Measurements from ENCODE around the gene MARCKS. TPM values are rescaled to one million over a fixed set of nuclear protein-coding genes. Genes with fewer than 3 reads are reported as not detected.

Gene MARCKS
- total RNA-seq, 1 donor from 2014 or later: 28.4 TPM

- DNase-seq (ENCODE audit: missing footprints) (no peak), ATAC-seq (no peak)
- intact Hi-C loops (cut with DNase I): no loop called here
These were observed 19.6 kb downstream of the MARCKS start for GRCh38 chr6:113876695-113877094.

GRCh38 chr6:113879186-113880096 lies 22.3 kb downstream of the MARCKS start:
- ATAC-seq (peak; percentile 98), DNase-seq (ENCODE audit: missing footprints) (no peak)
- intact Hi-C loops (cut with DNase I): loop anchor here (2.0 kb wide), 1 partner anchor 21 kb away; no protein-coding TSS in a partner anchor

- DNase-seq (ENCODE audit: missing footprints) (no peak), ATAC-seq (no peak)
- intact Hi-C loops (cut with DNase I): no loop called here
These were observed 24.4 kb downstream of the MARCKS start for GRCh38 chr6:113881478-113881980.

- no peak for ATAC-seq
- DNase-seq (ENCODE audit: missing footprints): no peak
- intact Hi-C loops (cut with DNase I): no loop called here
These were observed 25.3 kb downstream of the MARCKS start for GRCh38 chr6:113882336-113883022.

- DNase-seq (ENCODE audit: missing footprints) (no peak), ATAC-seq (no peak)
- intact Hi-C loops (cut with DNase I): no loop called here
These were observed 26.9 kb downstream of the MARCKS start for GRCh38 chr6:113884011-113884410.

DNA sequence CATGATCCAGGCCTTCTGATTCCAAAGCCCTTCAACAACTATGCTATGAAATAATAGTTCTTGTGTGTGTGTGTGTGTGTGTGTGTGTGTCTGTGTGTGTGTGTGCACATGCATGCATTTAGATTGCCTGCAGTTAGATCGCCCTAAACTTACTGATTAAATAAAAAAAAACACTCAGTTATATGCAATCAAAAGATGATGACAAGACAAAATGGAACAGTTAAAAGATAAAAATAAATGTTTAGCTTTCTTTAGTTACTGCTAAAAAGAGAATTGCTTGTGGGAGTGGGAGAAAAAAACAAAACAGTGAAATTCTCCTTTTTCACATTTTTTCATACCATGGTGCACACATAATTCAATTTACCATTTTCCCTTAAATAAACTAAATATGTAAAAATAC lies 29.4 kb downstream of the MARCKS start:
- intact Hi-C loops (cut with DNase I): no loop called here
- DNase-seq (ENCODE audit: missing footprints) (no peak), ATAC-seq (no peak)

DNA sequence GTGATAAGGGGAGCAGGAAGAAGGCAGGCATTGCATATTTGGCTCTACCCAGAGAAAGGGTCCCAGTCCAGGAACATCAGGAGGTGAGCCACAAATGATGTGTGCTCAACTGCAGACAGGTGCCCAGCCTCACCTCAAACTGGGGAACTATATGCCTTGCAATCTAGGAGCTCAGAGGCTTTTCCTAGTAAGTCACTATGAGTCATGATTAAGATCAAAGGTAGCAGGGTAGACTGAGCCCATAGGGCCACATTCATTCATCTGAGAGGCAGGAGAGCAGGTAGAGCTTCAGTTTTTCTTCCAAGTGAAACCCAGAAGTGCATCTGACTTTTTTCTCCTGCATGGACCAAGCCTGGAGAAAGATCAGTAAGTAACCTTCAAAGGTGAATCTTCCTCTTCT lies 31.3 kb downstream of the MARCKS start:
- ATAC-seq: no peak
- DNase-seq (ENCODE audit: missing footprints): no peak
- intact Hi-C loops (cut with DNase I): no loop called here

- intact Hi-C loops (cut with DNase I): no loop called here
- ATAC-seq: no peak
- no peak for DNase-seq (ENCODE audit: missing footprints)
These were observed 31.9 kb downstream of the MARCKS start for GRCh38 chr6:113888956-113889630.

- intact Hi-C loops (cut with DNase I): no loop called here
- DNase-seq (ENCODE audit: missing footprints) (no peak), ATAC-seq (no peak)
These were observed 36.3 kb downstream of the MARCKS start for GRCh38 chr6:113893451-113893850.

DNA sequence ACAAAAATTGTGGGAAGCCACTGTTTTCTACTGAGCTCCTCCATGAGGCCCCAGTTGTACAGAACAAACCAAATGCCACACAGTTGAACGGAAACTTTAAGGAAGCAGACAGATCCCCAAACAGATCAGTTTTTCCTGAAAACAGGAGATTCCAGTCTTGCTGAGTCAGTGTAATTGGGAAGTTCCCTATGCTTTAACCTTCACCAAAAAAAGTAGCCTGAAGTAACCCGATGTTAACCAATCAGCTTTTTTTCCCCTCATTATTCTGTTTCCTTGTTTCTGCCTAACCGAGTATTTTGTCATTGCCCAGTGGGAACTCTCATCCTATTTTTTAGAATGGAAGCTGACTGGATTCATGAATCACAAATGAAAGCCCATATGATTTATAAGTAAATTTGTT lies 36.7 kb downstream of the MARCKS start:
- ATAC-seq: no peak

GRCh38 chr6:113894712-113895674 lies 37.8 kb downstream of the MARCKS start:
- intact Hi-C loops (cut with DNase I): no loop called here
- no peak for ATAC-seq
- no peak for DNase-seq (ENCODE audit: missing footprints)

More for the DNA sequence above, 36.7 kb downstream of the MARCKS start:
- no peak for DNase-seq (ENCODE audit: missing footprints)
- intact Hi-C loops (cut with DNase I): no loop called here

DNA sequence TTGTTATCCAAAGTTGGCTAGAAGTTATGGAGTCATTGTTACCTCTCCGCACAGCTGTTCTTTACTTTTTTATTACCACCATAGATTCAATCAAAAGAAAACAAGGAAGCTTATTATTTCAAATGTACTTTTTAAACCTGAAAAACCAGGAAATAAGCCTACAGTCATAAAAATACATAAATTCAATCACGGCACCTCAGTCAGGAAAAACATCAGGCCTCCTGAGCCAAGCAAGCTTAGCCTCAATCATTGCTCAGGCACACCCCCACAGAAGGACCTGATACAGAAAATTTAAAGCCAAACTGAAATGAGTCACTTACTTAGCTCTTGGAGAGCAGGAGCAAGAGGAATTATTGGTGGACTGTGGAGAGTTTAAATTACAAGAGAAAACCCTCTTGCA lies 44.3 kb downstream of the MARCKS start:
- no peak for DNase-seq (ENCODE audit: missing footprints)
- intact Hi-C loops (cut with DNase I): no loop called here
- ATAC-seq: no peak

DNA sequence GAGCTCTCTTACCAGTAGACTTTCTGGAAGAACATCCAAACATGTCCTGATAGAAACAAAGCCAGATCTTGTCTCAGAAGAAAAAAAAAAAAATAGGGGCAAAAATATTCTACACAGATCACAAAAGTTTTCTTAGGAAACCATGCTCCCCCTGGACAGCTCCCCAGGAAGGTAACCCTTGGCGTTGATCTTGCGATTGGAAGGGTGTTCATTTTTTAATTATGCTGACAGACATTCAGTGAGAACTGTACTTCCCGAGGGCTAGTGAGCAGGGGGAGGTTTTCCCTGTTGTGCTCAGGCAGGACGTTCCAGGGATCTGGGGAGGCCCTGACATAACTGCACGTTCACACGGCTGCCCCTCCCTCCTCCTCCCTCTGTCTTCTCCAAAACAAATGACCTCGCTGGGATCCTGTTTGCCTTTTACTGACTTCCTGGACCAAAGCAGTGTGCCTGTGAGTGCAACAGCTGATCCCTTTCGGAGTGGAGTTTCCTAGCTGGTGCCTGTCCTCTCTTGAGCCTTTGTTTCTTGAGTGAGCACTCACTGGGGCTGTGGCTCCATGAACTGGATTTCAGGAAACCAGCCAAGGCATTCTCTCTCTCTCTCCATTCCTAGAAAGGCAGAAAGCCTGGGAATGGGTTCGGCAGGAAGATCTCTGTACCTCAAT lies 46.7 kb downstream of the MARCKS start:
- intact Hi-C loops (cut with DNase I): no loop called here
- ATAC-seq (peak; percentile 89), DNase-seq (ENCODE audit: missing footprints) (no peak)

- DNase-seq (ENCODE audit: missing footprints): no peak
- intact Hi-C loops (cut with DNase I): loop anchor here (5.0 kb wide), 1 partner anchor 50 kb away; the partner anchor contains the start of gene MARCKS
- no peak for ATAC-seq
These were observed 50.1 kb downstream of the MARCKS start for GRCh38 chr6:113907102-113907815.

GRCh38 chr6:113908801-113909200 lies 51.7 kb downstream of the MARCKS start:
- ATAC-seq: no peak

GRCh38 chr6:113909224-113909856 lies 52.2 kb downstream of the MARCKS start:
- intact Hi-C loops (cut with DNase I): loop anchor here (1.0 to 5.0 kb wide), 2 partner anchors 52 to 1129 kb away; partner anchors contain the start of gene MARCKS
- ATAC-seq (no peak), DNase-seq (ENCODE audit: missing footprints) (no peak)

More at GRCh38 chr6:113908801-113909200, 51.7 kb downstream of the MARCKS start:
- intact Hi-C loops (cut with DNase I): loop anchor here (1.0 to 5.0 kb wide), 2 partner anchors 52 to 1128 kb away; partner anchors contain the start of gene MARCKS
- DNase-seq (ENCODE audit: missing footprints): no peak

All from Right ventricle myocardium inferior (tissue), 1 donor.